ENCODE results near the gene BCL11A.

BCL11A gene

DNA sequence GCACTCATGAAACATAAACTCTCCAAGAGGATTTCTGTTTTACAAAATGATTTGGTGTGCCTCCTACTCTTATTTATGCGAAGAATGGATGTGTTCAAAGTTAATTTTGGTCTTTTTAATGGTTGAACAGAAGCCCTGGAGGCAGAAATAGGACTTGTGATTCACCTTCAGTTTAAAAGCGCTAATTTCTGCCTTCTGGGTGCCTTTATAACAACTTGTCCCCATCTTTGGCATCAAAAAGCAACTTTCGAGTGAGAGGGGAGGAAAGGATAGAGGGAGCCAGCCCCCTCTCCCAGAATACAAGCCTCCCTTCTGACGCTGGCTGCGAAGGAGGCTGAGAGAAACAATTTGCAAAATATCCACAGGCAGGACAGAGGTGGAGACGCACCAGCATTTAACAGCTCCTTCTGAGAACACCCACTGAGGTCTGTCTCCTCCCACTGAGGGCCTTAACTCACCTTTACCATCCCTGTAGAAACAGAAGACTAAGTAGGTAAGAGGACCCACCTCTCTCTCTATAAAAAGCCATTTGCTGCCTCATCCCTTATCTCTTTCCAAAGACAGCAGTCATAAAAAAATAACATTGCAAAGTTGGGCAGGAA is 24.3 kb upstream of the BCL11A start:
- H3K79me2 ChIP-seq (ENCODE audit: insufficient read depth, low read depth) = no peaks in the 10 kb centered on the region
- no peaks in the 10 kb centered on the region for H3K36me3 ChIP-seq (ENCODE audit: insufficient read depth)
- TF ChIP-seq, protein P1, sequence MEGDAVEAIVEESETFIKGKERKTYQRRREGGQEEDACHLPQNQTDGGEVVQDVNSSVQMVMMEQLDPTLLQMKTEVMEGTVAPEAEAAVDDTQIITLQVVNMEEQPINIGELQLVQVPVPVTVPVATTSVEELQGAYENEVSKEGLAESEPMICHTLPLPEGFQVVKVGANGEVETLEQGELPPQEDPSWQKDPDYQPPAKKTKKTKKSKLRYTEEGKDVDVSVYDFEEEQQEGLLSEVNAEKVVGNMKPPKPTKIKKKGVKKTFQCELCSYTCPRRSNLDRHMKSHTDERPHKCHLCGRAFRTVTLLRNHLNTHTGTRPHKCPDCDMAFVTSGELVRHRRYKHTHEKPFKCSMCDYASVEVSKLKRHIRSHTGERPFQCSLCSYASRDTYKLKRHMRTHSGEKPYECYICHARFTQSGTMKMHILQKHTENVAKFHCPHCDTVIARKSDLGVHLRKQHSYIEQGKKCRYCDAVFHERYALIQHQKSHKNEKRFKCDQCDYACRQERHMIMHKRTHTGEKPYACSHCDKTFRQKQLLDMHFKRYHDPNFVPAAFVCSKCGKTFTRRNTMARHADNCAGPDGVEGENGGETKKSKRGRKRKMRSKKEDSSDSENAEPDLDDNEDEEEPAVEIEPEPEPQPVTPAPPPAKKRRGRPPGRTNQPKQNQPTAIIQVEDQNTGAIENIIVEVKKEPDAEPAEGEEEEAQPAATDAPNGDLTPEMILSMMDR (conservative IDR thresholded peaks at IDR 0.05; ENCODE audit: low read depth, low read length) = no peak
- H3K4me2 ChIP-seq = no peak overlapping the region
- no peak overlapping the region for H2AFZ ChIP-seq (ENCODE audit: low read depth)
- no peak overlapping the region for H3K4me3 ChIP-seq (IDR thresholded peaks at IDR 0.05; ENCODE audit: insufficient read depth, low read depth, low read length)
- H3K27ac ChIP-seq = no peak overlapping the region
- no peak overlapping the region for H3K9ac ChIP-seq
- peaks cover 9% of the 10 kb centered on the region for H3K4me1 ChIP-seq (ENCODE audit: low read depth, poor library complexity, severe bottlenecking)
- H4K20me1 ChIP-seq (ENCODE audit: insufficient read depth) = no peaks in the 10 kb centered on the region
- no peaks in the 10 kb centered on the region; the same call in 1 of the 2 replicates for H3K27me3 ChIP-seq (ENCODE audit: insufficient read depth, low read depth)

DNA sequence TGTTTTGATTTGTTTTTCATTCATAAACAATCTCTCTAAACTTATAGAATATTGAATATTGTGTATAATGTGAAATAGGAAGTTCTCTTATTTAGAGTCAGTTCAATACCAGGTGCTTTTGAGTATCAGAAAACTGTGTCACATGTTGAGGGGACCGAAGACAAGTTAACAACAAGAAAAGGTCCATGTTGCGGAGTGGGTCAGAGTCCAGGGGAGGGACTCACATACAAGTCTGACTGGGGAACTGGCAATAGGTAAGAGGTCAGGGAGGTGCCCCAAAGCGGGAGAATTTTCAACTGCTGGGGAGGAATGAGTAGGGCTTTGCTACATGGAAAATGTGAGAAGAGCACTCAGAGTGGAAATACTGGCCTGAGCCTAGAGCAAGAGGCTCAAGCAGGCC is 19.8 kb upstream of the BCL11A start:
- no peaks in the 10 kb centered on the region for H3K79me2 ChIP-seq (ENCODE audit: insufficient read depth, low read depth)
- H3K36me3 ChIP-seq (ENCODE audit: insufficient read depth) = no peaks in the 10 kb centered on the region
- H4K20me1 ChIP-seq (ENCODE audit: insufficient read depth) = no peaks in the 10 kb centered on the region
- no peak overlapping the region for H3K27ac ChIP-seq
- no peak overlapping the region for H3K4me3 ChIP-seq (IDR thresholded peaks at IDR 0.05; ENCODE audit: insufficient read depth, low read depth, low read length)
- no peak overlapping the region for H2AFZ ChIP-seq (ENCODE audit: low read depth)
- TF ChIP-seq, protein P1 (conservative IDR thresholded peaks at IDR 0.05; ENCODE audit: low read depth, low read length) = no peak
- H3K9ac ChIP-seq = no peak overlapping the region
- H3K4me1 ChIP-seq (ENCODE audit: low read depth, poor library complexity, severe bottlenecking) = no peaks in the 10 kb centered on the region
- no peaks in the 10 kb centered on the region for H3K27me3 ChIP-seq (ENCODE audit: insufficient read depth, low read depth)
- H3K4me2 ChIP-seq = no peak overlapping the region

- H3K27me3 ChIP-seq (ENCODE audit: insufficient read depth, low read depth) = no peaks in the 10 kb centered on the region
- no peak overlapping the region for H3K4me3 ChIP-seq (IDR thresholded peaks at IDR 0.05; ENCODE audit: insufficient read depth, low read depth, low read length)
- no peak overlapping the region for H3K9ac ChIP-seq
- no peaks in the 10 kb centered on the region for H3K79me2 ChIP-seq (ENCODE audit: insufficient read depth, low read depth)
- TF ChIP-seq, protein P1 (conservative IDR thresholded peaks at IDR 0.05; ENCODE audit: low read depth, low read length) = no peak
- no peaks in the 10 kb centered on the region for H3K36me3 ChIP-seq (ENCODE audit: insufficient read depth)
- H3K27ac ChIP-seq = no peak overlapping the region
- H2AFZ ChIP-seq (ENCODE audit: low read depth) = no peak overlapping the region
- H3K4me1 ChIP-seq (ENCODE audit: low read depth, poor library complexity, severe bottlenecking) = no peaks in the 10 kb centered on the region
- H4K20me1 ChIP-seq (ENCODE audit: insufficient read depth) = no peaks in the 10 kb centered on the region
- H3K4me2 ChIP-seq = no peak overlapping the region
Measured at GRCh38 chr2:60570251-60570650, 16.8 kb upstream of the BCL11A start.

DNA sequence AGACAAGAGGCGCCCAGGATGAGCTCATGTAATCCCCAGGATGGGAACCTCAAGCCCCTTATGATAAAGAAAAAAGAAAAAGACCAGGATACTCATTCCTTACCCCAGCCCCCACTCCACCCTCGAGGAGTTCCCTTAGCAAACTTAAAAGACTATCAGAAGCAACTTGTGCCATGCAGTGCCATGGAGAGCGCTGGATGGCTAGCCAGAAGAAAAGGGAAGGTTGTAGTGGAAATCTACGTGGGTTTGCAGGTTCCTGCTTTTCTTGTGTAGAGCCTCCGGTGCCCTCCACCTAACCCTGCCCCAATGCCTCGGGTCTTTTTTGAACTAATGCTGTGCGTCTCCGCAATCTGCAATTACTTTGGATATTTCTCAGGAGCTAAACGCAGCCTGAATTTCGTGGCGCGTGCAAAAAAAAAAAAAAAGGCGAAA is 16.2 kb upstream of the BCL11A start:
- no peak overlapping the region for H2AFZ ChIP-seq (ENCODE audit: low read depth)
- TF ChIP-seq, protein P1 (conservative IDR thresholded peaks at IDR 0.05; ENCODE audit: low read depth, low read length) = no peak
- H3K9ac ChIP-seq = no peak overlapping the region
- no peak overlapping the region for H3K4me3 ChIP-seq (IDR thresholded peaks at IDR 0.05; ENCODE audit: insufficient read depth, low read depth, low read length)
- H3K27me3 ChIP-seq (ENCODE audit: insufficient read depth, low read depth) = no peaks in the 10 kb centered on the region
- H3K79me2 ChIP-seq (ENCODE audit: insufficient read depth, low read depth) = no peaks in the 10 kb centered on the region
- H3K4me1 ChIP-seq (ENCODE audit: low read depth, poor library complexity, severe bottlenecking) = no peaks in the 10 kb centered on the region
- no peaks in the 10 kb centered on the region for H3K36me3 ChIP-seq (ENCODE audit: insufficient read depth)
- H3K4me2 ChIP-seq = no peak overlapping the region
- H3K27ac ChIP-seq = no peak overlapping the region
- no peaks in the 10 kb centered on the region for H4K20me1 ChIP-seq (ENCODE audit: insufficient read depth)

Data from KMS-11 (cell line).